KMS-11 (cell line): ENCODE measurements around the gene BTBD8.
"Not testable (repeated sequence)": the region's sequence is repeated elsewhere in the genome, so short reads cannot be mapped to it uniquely, and the experiment has no call there.

Experiments
- H2AFZ ChIP-seq: fragments of 200-600 bp; sonication (generic); 2 replicates; pipeline ENCODE4 v1.6.1; 2016; ENCODE audit warnings: antibody characterized with exemption, mixed run types, low read depth
- H3K27ac ChIP-seq: fragments of 200-600 bp; sonication (generic); 2 replicates; pipeline ENCODE4 v1.6.1; 2016; ENCODE audit warnings: mild to moderate bottlenecking, mixed run types
- H3K27me3 ChIP-seq: fragments of 200-600 bp; sonication (generic); 2 replicates; pipeline ENCODE4 v1.6.1; 2017; ENCODE audit warnings: mild to moderate bottlenecking, low read depth, mixed run types, moderate library complexity; ENCODE audit not compliant: insufficient read depth
- H3K36me3 ChIP-seq: fragments of 200-600 bp; sonication (generic); 2 replicates; pipeline ENCODE4 v1.6.1; 2017; ENCODE audit warnings: mild to moderate bottlenecking, mixed run types; ENCODE audit not compliant: insufficient read depth
- H3K4me1 ChIP-seq: fragments of 200-600 bp; sonication (generic); 2 replicates; pipeline ENCODE4 v1.6.1; 2016; ENCODE audit warnings: mild to moderate bottlenecking, low read depth, mixed run types; ENCODE audit not compliant: poor library complexity, severe bottlenecking
- H3K4me2 ChIP-seq: fragments of 200-600 bp; sonication (generic); 2 replicates; pipeline ENCODE4 v1.7.0; 2016; ENCODE audit warnings: mild to moderate bottlenecking, mixed run types
- H3K4me3 ChIP-seq: fragments of 200-600 bp; sonication (generic); IDR thresholded peaks from 2 replicates; pipeline ENCODE4 v1.6.1; 2017; ENCODE audit warnings: low read depth, low read length, mixed read lengths; ENCODE audit not compliant: insufficient read depth
- H3K79me2 ChIP-seq: fragments of 200-600 bp; sonication (generic); 2 replicates; pipeline ENCODE4 v1.6.1; 2016; ENCODE audit warnings: low read depth, mixed run types; ENCODE audit not compliant: insufficient read depth
- H3K9ac ChIP-seq: fragments of 200-600 bp; sonication (generic); 2 replicates; pipeline ENCODE4 v1.6.1; 2016; ENCODE audit warnings: mild to moderate bottlenecking, mixed run types
- H4K20me1 ChIP-seq: fragments of 200-600 bp; sonication (generic); 2 replicates; pipeline ENCODE4 v1.6.1; 2016; ENCODE audit warnings: mild to moderate bottlenecking, mixed run types; ENCODE audit not compliant: insufficient read depth
- TF ChIP-seq, protein P1 (sequence below): fragments of 200-600 bp; sonication (generic); conservative IDR thresholded peaks from 2 replicates; pipeline ENCODE4 v1.6.1; 2017; ENCODE audit warnings: low read depth, mild to moderate bottlenecking, antibody characterized with exemption, low read length, moderate library complexity, mixed read lengths

BTBD8 gene

DNA sequence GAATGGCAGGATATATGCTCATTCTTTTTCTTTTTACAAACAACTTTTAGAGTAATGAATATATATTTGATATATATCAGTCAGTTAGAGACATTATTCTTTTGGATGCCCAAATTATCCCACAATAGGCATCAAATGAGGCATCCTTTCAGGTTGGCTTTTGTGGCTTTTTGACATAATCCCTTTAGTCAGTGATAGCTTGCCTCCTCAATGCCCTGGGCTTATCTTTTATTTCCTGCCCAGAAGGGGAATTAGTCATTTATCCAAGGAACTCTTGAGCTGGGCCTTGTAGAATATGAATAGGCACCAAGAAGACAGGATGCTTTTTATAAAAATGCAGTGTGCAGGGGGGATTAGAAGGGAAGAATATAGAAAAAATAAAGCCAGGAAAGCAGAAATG lies 28.2 kb upstream of the BTBD8 start:
- Histone ChIP-seq H2AFZ (no peak overlapping the region), H3K9ac (no peak overlapping the region), H3K79me2 (no peaks in the 10 kb centered on the region), H3K27me3 (no peaks in the 10 kb centered on the region), H3K36me3 (no peaks in the 10 kb centered on the region), H3K4me3 (no peak overlapping the region), H3K27ac (no peak overlapping the region), H3K4me2 (no peak overlapping the region), H4K20me1 (no peaks in the 10 kb centered on the region), H3K4me1 (no peaks in the 10 kb centered on the region)
- TF ChIP-seq, protein P1, sequence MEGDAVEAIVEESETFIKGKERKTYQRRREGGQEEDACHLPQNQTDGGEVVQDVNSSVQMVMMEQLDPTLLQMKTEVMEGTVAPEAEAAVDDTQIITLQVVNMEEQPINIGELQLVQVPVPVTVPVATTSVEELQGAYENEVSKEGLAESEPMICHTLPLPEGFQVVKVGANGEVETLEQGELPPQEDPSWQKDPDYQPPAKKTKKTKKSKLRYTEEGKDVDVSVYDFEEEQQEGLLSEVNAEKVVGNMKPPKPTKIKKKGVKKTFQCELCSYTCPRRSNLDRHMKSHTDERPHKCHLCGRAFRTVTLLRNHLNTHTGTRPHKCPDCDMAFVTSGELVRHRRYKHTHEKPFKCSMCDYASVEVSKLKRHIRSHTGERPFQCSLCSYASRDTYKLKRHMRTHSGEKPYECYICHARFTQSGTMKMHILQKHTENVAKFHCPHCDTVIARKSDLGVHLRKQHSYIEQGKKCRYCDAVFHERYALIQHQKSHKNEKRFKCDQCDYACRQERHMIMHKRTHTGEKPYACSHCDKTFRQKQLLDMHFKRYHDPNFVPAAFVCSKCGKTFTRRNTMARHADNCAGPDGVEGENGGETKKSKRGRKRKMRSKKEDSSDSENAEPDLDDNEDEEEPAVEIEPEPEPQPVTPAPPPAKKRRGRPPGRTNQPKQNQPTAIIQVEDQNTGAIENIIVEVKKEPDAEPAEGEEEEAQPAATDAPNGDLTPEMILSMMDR, result no peak

DNA sequence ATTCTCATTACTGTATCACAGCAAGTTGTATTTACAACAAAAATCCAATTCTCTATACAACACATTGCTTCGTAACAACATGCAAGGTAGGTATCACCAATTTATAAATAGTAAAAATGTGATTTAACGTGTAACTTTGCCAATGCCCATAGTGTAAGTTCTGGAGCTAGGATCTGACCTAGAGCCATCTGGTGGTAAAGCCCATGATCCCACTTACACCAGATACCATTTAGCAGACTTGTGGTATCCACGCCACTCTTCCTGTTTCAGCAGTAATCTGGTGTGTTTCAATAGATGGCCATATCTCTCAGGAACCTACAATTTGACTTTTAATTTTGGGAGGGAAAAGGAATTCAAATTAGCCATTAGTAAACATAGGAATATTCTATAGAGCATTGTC lies 15.1 kb upstream of the BTBD8 start:
- Histone ChIP-seq H2AFZ (no peak overlapping the region), H3K4me3 (no peak overlapping the region), H3K9ac (no peak overlapping the region), H4K20me1 (no peaks in the 10 kb centered on the region), H3K4me1 (no peaks in the 10 kb centered on the region), H3K27me3 (no peaks in the 10 kb centered on the region), H3K79me2 (no peaks in the 10 kb centered on the region), H3K36me3 (no peaks in the 10 kb centered on the region), H3K4me2 (no peak overlapping the region), H3K27ac (no peak overlapping the region)
- TF ChIP-seq, protein P1, result no peak

DNA sequence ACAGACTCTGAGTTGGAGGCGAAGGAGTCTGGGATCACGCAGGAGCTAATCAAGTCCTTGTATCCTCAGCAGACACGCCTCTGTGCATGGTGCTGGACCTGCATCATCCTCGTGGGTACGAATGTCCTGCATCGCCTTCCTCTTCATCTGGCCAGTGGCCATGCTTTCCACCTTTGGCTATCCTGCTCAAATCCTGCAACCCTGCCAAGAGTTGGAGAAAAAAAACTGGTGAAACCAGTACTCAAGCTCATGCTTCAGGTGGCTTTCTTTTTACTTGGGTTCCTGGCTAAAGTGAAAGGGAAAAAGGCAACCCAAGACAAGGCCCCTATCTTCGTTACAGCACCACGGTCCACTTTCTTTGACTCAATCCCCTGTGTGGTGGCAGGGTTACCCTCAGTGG lies 13.8 kb upstream of the BTBD8 start:
- TF ChIP-seq, protein P1, result no peak
- Histone ChIP-seq H3K27me3 (no peaks in the 10 kb centered on the region), H3K9ac (no peak overlapping the region), H3K4me3 (no peak overlapping the region), H2AFZ (no peak overlapping the region), H3K4me1 (no peaks in the 10 kb centered on the region), H3K27ac (no peak overlapping the region), H4K20me1 (no peaks in the 10 kb centered on the region), H3K36me3 (no peaks in the 10 kb centered on the region), H3K4me2 (no peak overlapping the region), H3K79me2 (no peaks in the 10 kb centered on the region)

DNA sequence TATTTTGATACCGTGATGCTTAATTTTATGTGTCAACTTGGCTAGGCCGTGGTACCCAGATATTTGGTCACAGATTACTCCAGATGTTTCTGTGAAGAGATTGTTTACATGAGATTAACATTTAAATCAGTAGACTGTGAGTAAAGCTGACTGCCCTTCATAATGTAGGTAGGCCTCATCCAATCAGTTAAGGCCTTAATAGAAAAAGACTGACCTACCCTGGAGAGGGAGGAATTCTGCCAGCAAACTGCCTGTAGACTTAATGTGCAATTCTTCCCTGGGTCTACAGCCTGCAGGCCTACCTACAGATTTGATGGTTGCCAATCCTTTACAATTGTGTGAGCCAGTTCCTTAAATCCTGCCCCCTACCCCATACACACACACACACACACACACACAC lies 9.3 kb upstream of the BTBD8 start:
- Histone ChIP-seq H3K4me2 (no peak overlapping the region), H3K4me3 (no peak overlapping the region), H3K27ac (no peak overlapping the region), H3K36me3 (no peaks in the 10 kb centered on the region), H3K9ac (no peak overlapping the region), H3K79me2 (no peaks in the 10 kb centered on the region), H3K27me3 (no peaks in the 10 kb centered on the region), H4K20me1 (no peaks in the 10 kb centered on the region), H3K4me1 (no peaks in the 10 kb centered on the region), H2AFZ (no peak overlapping the region)
- TF ChIP-seq, protein P1, result no peak

DNA sequence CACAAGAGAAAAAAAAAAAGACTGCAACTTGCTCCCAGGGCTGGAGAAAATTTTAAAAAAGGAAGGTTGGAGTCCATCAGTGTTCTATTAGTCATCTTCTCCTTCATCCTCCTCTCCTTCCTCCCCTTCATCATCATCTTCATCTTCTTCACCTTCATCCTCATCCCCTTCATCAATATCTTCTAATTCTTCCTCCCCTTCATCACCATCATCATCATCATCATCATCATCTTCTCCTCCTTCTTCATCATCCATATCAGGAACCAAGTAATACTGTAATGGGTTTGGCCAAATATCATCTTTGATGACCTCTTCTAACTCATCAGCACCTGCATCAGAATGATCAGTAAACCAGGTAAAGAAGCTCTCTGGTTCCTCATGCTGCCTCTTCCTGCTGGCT lies 5.7 kb upstream of the BTBD8 start:
- H3K9ac ChIP-seq, H3K27ac ChIP-seq, H3K4me2 ChIP-seq, H3K36me3 ChIP-seq, H3K4me3 ChIP-seq, H3K79me2 ChIP-seq, H3K4me1 ChIP-seq, H4K20me1 ChIP-seq, H2AFZ ChIP-seq, H3K27me3 ChIP-seq: not testable (repeated sequence)
